ENCODE results near the gene EMP2.

The EMP2 gene

GRCh38 chr16:10497132-10498101 is 83.0 kb downstream of the EMP2 start:
- H3K4me1 ChIP-seq (ENCODE audit: low read length): peaks cover 7% of the 10 kb centered on the region; the same call in 1 of the 2 replicates
- H3K9ac ChIP-seq (ENCODE audit: low read length): no peak overlapping the region
- H2AFZ ChIP-seq (ENCODE audit: low read depth, low read length): no peak overlapping the region
- H3K36me3 ChIP-seq (replicated peaks; ENCODE audit: low read depth, low read length): peaks cover 3% of the 10 kb centered on the region
- no peaks in the 10 kb centered on the region for H4K20me1 ChIP-seq (ENCODE audit: insufficient read depth, low read length)
- H3K27ac ChIP-seq (ENCODE audit: low read length): no peak overlapping the region
- no peak overlapping the region for H3K4me2 ChIP-seq (ENCODE audit: low read length)
- TF ChIP-seq CTCF (IDR thresholded peaks at IDR 0.05; ENCODE audit: low read depth, low read length) (no peak), EZH2phosphoT487 (IDR thresholded peaks at IDR 0.05; ENCODE audit: low read depth) (no peak)
- no peak overlapping the region for H3K4me3 ChIP-seq (ENCODE audit: low read length)
- H3K79me2 ChIP-seq (ENCODE audit: low read length): no peaks in the 10 kb centered on the region
- peaks cover 10% of the 10 kb centered on the region; the same call in 1 of the 2 replicates for H3K9me3 ChIP-seq (ENCODE audit: insufficient read depth, low read length)
- H3K27me3 ChIP-seq (ENCODE audit: low read depth, low read length): no peaks in the 10 kb centered on the region

GRCh38 chr16:10495031-10495345 is 85.4 kb downstream of the EMP2 start:
- Histone ChIP-seq H3K27me3 (ENCODE audit: low read depth, low read length) (no peaks in the 10 kb centered on the region), H3K9me3 (ENCODE audit: insufficient read depth, low read length) (peaks cover 10% of the 10 kb centered on the region; the same call in 1 of the 2 replicates)

GRCh38 chr16:10494343-10495030 is 85.9 kb downstream of the EMP2 start:
- no peak overlapping the region for H3K9ac ChIP-seq (ENCODE audit: low read length)
- peaks cover 10% of the 10 kb centered on the region; the same call in 1 of the 2 replicates for H3K9me3 ChIP-seq (ENCODE audit: insufficient read depth, low read length)
- H3K4me1 ChIP-seq (ENCODE audit: low read length): peaks cover 7% of the 10 kb centered on the region; the same call in 1 of the 2 replicates
- peak overlapping the region; percentile 54 for H3K27ac ChIP-seq (ENCODE audit: low read length)
- no peak overlapping the region for H3K4me3 ChIP-seq (ENCODE audit: low read length)
- H4K20me1 ChIP-seq (ENCODE audit: insufficient read depth, low read length): no peaks in the 10 kb centered on the region
- peaks cover 3% of the 10 kb centered on the region for H3K36me3 ChIP-seq (replicated peaks; ENCODE audit: low read depth, low read length)
- no peak for TF ChIP-seq EZH2phosphoT487 (IDR thresholded peaks at IDR 0.05; ENCODE audit: low read depth)
- TF ChIP-seq CTCF (IDR thresholded peaks at IDR 0.05; ENCODE audit: low read depth, low read length): no peak
- H3K4me2 ChIP-seq (ENCODE audit: low read length): no peak overlapping the region
- no peaks in the 10 kb centered on the region for H3K27me3 ChIP-seq (ENCODE audit: low read depth, low read length)
- no peak overlapping the region for H2AFZ ChIP-seq (ENCODE audit: low read depth, low read length)
- H3K79me2 ChIP-seq (ENCODE audit: low read length): no peaks in the 10 kb centered on the region

More at GRCh38 chr16:10495031-10495345, 85.4 kb downstream of the EMP2 start:
- Histone ChIP-seq H3K27ac (ENCODE audit: low read length) (peak overlapping the region; percentile 54), H3K4me3 (ENCODE audit: low read length) (no peak overlapping the region), H3K9ac (ENCODE audit: low read length) (no peak overlapping the region), H3K4me1 (ENCODE audit: low read length) (peaks cover 7% of the 10 kb centered on the region; the same call in 1 of the 2 replicates), H2AFZ (ENCODE audit: low read depth, low read length) (no peak overlapping the region), H4K20me1 (ENCODE audit: insufficient read depth, low read length) (no peaks in the 10 kb centered on the region), H3K36me3 (replicated peaks; ENCODE audit: low read depth, low read length) (peaks cover 3% of the 10 kb centered on the region), H3K4me2 (ENCODE audit: low read length) (no peak overlapping the region), H3K79me2 (ENCODE audit: low read length) (no peaks in the 10 kb centered on the region)
- TF ChIP-seq CTCF (IDR thresholded peaks at IDR 0.05; ENCODE audit: low read depth, low read length) (no peak), EZH2phosphoT487 (IDR thresholded peaks at IDR 0.05; ENCODE audit: low read depth) (no peak)

GRCh38 chr16:10493276-10493675 is 87.1 kb downstream of the EMP2 start:
- Histone ChIP-seq H2AFZ (ENCODE audit: low read depth, low read length) (no peak overlapping the region), H3K36me3 (replicated peaks; ENCODE audit: low read depth, low read length) (peaks cover 3% of the 10 kb centered on the region), H3K79me2 (ENCODE audit: low read length) (no peaks in the 10 kb centered on the region), H3K9ac (ENCODE audit: low read length) (no peak overlapping the region), H4K20me1 (ENCODE audit: insufficient read depth, low read length) (no peaks in the 10 kb centered on the region), H3K27ac (ENCODE audit: low read length) (no peak overlapping the region), H3K4me1 (ENCODE audit: low read length) (peaks cover 7% of the 10 kb centered on the region; the same call in 1 of the 2 replicates), H3K27me3 (ENCODE audit: low read depth, low read length) (no peaks in the 10 kb centered on the region), H3K4me3 (ENCODE audit: low read length) (no peak overlapping the region), H3K4me2 (ENCODE audit: low read length) (no peak overlapping the region), H3K9me3 (ENCODE audit: insufficient read depth, low read length) (peaks cover 10% of the 10 kb centered on the region; the same call in 1 of the 2 replicates)
- no peak for TF ChIP-seq EZH2phosphoT487 (IDR thresholded peaks at IDR 0.05; ENCODE audit: low read depth)
- no peak for TF ChIP-seq CTCF (IDR thresholded peaks at IDR 0.05; ENCODE audit: low read depth, low read length)

Measured in OCI-LY3 (cell line).